NCI-H82 (cell line): Measurements from ENCODE around the gene TMEM233.
A peak's percentile ranks its signal among the peaks of the same experiment; 100 is the strongest.

ENCODE experiments used
- DNase-seq: peaks from one replicate; lab custom pipeline; 2025; lab: John Stamatoyannopoulos, UW

TMEM233 gene

DNA sequence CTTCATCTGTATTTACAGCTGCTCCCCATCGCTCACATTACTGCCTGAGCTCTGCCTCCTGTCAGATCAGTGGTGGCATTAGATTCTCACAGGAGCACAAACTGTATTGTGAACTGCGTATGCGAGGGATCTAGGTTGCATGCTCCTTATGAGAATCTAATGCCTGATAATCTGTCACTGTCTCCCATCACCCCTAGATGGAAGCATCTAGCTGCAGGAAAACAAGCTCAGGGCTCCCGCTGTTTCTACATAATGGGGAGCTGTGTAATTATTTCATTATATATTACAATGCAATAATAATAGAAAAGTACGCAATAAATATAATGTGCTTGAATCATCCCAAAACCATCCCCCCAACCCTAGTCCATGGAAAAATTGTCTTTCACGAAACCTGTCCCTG lies 64.6 kb downstream of the TMEM233 start:
- DNase-seq, result peak; percentile 25

DNA sequence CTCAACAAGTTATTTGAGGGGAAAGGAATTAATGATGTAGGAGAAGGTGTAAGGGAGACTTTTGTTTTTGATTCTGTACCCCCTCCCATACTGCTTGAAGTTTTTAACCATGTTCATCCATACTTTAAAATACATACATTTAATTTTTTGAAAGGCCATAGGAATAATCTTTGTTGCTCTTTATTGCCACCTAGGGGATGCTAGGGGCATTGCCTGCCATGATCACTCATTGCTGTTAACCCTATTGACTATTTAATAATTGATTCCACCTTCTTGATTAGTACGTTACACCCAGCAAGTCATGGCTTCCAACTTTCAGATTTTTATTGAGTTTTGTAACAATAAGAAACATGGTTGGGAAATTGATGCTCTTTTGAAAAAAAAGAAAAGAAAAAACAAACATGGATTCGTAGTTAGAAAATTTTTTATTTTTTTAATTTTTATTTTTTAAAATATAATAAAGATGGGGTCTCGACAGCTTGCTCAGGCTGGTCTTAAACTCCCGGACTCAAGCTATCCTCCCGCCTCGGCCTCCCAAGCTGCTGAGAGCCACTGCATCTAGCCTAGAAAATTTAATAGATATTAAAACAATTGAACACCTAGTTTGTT lies 65.8 kb downstream of the TMEM233 start:
- peak; percentile 71 for DNase-seq

DNA sequence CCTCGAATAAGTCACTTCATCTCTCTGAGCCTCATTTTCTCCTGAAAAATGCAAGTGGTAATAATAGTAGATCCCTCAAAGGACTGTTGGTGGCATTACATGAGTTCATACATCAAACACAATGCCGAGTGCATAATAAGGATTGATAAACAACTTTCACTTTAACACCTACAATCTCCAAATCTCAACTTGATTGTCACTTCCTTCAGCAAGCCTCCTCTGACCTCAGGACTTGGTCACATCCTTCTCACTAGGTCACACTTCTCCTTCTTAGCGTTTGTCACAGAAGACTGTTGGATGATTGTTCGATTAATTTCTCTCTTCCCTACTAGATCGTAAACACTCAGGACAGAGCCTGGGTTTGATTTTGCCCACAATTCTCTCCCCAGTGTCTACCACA lies 66.5 kb downstream of the TMEM233 start:
- no peak for DNase-seq

DNA sequence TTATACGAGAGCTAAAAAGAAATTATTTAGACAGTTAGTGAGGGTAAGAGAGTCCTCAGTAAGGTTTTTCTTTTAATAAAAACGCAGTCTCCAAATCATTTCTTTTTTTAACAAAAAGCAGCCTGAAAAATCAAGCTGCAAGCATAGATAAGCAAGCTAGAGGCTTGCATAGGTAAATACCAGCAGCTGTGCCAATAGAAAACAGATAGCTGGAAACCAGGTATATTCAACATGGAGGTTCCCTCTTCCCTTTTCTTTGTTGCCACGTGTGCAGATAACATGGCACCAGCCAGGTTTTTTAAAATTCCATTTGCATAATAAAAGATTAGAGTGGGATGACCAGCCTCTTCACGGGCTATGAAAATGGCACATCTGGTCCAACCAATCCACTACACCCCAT lies 68.3 kb downstream of the TMEM233 start:
- DNase-seq, result no peak

DNA sequence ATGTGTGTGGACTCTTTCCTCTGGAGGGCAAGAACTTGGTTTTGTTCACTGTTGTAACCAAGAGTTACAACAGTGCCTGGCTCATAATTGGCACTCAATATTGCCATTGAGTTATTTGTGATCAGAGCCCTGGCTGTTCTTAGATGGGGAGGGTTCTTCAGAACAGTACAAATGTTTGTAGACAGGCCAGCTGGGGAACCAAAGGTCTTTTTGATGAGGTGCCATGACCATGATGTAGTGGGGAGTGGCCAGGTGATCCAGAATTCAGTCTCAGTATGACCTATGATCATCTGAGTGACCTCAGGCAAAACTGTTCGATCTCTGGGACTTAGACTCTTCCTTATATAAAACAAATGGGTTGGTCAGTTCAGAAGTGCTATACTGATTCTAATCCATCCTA lies 71.1 kb downstream of the TMEM233 start:
- no peak for DNase-seq

DNA sequence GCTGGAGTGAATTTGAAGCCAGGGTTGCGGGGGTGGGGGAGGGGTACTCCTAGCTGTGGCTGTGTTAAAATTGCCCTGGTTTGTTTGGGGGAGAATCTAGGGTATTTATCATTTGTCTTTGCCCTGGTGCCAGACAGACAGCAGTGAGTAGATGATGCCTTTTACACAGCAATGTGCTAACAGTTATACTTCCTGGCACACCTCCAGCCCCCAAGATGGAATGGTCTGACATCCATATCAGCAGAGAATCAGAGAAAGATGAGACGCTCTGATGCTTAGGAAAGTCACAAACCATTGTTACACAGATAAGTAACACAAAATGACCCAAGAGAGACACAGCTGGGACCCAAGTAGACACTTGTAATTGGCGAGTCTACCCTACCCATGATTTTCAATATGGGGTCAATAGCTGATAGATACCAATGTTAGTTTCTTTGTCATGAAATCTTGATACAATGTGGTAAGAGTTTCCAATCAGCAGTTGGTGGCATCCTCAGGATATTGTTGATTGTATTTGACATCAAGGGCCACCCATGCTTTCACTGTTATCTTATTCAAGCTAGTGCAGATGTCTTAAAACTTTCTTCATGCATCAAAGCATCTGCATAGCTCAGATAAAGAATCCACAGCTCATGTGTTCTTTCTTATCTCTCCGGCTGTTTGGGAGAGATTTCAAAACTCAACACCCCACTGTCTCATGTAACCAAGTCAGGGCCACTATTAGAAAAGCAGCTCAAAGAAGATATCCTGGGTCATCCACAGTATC lies 71.8 kb downstream of the TMEM233 start:
- DNase-seq, result no peak

DNA sequence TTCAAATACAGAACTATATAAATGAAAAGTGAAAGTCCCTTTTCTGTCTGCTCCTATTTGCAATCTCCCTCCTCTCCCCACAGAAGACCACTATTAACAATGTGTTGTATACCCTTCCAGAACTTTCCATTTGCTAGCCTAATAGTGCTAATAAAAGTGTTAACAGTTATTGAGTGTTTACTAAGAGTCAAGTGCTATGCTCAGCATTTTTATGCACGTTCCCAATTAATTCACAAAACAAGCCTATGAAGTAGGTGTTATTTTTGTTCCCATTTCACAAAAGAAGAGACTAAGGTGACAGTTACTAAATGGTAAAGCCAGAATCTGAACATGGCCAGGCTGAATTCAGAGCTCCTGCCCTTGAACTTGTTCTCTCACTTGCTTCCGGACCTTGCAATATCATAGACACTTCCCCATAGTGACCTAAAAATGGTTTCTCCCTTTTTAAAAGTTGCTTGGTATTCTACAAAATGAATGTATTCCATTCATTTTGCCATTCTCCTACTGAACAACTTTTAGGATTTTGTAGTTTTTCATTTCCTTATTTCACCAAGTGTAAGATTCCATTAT lies 72.7 kb downstream of the TMEM233 start:
- DNase-seq, result no peak

DNA sequence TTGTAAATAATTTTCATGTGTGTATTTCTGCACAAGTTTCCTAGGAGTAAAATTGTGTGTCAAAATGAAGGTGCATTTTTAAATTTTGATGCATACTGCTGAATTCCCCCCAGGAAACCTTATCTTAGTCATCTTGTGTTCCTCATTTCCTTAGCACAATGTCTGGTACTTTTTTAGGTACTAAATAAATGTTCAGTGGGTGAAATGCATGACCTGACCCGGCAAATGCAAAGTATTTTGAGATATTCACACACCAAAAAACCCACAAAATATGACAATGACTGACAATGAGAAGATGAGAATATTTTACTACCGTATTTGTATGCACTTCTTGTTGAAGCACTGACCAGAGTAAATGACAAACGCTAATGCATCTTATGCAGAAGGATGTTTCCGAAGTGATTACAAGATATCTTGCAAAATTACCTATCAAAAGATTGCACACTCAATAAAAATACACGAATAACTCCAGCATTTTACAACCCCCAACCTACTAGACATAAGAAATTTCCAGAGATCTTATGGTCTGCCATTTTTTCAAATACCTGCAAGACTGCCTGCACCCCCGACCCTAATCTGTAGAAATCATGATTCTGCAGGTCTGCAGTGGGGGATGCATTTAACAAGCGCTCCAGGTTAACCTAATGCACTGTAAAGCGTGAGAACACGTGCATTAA lies 73.5 kb downstream of the TMEM233 start:
- no peak for DNase-seq

DNA sequence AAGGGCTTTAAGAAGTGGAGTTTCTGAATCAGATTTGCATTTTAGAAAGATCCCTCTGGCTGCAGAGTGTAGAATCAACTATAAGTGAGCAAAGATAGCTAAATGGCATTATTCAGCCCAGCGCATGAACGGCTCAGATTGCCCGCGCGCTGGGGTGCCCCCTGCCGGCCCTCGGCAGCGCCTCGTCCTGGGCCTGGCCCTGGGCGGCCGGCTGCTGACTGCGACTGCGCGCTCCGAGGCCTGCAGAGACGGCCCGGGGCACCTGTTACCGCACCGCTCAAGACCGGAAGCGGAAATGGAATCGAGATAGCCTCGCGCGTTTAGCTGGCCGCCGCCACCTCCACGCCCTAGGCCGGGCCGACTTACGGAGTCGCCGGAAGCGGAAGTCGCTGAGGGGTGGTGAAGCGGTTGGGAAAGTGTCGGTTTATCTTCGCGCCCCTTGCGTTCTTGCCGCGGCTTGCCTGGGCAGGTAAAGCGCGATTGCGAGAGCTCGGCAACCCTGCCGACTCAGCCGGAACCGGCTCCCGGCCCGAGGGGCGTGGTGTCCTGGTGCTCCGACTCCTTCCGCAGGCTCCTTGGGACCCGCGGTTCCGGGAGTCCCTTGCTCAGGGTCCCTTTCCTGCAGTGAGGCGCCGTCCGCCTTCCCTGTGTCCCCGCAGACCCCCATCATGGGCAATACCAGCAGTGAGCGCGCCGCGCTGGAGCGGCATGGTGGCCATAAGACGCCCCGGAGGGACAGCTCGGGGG lies 74.2 kb downstream of the TMEM233 start, which contains the start of gene PRKAB1:
Gene PRKAB1, plus strand, starts transcription at position 557 of the 747 bp plus-strand sequence. Its CDS starts 112 bp downstream, at position 669.
- peak; percentile 99 for DNase-seq

DNA sequence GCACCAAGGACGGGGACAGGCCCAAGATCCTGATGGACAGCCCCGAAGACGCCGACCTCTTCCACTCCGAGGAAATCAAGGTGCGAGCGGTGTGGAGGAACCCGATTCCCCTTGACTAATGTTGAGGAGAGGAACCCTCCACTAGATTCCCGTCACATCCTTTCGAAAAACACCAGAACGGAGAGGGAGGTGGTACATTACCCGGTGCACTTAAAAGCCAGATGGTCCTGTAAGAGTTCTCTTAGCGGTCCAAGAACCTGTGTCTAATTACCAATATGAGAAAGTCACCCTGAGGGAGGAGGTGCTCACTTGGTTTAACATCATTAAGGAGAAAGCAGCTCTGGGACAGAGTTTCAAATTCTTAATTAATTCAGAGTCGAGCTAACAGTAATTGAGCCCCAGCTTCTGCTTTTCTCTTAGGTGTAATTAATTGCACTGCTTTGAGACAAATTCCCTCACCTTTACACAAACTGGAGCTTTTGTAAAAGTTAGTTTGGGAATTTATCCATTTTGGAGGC lies 74.8 kb downstream of the TMEM233 start:
- peak; percentile 56 for DNase-seq

DNA sequence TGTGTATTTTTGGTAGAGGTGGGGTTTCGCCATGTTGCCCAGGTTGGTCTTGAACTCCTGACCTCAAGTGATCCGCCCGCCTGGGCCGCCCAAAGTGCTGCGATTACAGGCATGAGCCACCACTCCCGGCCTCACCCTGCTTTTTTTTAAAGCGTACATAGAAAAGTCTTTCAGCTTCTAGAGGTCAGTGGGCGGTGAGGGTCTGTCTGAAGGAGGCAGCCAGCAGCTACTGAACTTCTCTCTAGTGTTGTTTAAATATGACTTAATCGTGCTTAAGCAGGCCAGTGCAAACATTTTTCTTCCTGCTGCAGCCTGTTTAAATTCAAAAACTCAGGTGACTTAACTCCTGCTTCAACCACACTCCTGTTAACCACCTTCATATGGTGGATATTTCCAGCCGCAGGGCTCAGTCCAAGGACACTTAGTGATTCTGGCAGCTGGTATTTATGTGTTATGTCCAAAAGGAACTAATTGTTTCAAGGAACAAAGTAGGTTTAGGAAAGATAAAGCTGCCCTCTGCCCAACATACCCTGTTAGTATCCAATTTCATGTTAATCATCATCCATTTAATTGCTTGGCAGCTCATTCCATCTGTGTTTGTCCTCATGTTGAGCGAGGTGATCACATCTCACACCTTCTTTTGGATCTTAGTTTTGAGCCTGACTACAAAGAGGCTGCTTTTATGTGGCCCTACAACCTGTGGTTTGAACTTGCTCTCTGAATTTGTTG lies 76.3 kb downstream of the TMEM233 start:
- DNase-seq, result peak; percentile 30

DNA sequence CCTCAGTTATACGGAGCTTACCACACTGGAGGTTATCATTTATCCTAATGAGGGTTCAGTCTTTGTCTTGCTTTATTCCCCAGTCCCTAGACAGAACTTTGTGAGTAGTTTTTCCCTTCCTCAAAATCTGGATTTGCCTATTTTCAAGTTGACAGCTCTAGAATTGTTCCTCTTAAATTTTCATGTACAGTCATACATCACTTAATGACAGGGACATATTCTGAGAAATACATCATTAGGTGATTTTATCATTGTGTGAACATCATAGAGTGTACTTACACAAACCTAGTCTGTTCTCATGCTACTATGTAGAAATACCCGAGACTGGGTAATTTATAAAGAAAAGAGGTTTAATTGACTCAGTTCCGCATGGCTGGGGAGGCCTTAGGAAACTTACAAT lies 77.5 kb downstream of the TMEM233 start:
- DNase-seq, result no peak

DNA sequence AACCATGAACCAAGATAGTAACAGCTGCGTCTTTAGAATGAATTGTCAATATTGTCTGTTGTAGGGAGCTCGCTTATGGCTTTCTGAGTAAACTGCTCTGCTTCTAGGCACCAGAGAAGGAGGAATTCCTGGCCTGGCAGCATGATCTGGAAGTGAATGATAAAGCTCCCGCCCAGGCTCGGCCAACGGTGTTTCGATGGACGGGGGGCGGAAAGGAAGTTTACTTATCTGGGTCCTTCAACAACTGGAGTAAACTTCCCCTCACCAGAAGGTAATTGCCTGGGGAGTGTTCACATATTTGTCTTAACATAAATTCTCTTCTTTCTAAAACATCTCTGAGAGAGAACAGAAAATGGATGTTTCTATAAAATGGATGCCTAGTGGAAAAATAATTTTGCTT lies 78.6 kb downstream of the TMEM233 start:
- DNase-seq, result no peak

DNA sequence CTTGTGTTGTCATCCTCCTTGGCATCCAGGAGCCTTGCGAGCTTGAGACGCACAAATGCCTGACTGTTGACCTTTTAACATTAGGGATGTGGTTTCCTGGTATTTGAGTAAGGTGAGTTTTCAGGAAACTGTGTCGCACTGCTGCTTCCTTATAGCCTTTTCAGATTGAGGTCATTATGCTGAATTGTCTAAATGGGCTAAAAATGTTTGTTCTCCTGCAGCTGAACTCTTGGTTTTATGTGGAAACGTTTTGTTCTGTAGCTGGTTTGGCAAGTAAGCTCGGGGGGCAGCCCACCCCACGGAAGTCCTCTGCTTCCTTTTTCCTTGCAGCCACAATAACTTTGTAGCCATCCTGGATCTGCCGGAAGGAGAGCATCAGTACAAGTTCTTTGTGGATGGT lies 80.1 kb downstream of the TMEM233 start:
- no peak for DNase-seq

DNA sequence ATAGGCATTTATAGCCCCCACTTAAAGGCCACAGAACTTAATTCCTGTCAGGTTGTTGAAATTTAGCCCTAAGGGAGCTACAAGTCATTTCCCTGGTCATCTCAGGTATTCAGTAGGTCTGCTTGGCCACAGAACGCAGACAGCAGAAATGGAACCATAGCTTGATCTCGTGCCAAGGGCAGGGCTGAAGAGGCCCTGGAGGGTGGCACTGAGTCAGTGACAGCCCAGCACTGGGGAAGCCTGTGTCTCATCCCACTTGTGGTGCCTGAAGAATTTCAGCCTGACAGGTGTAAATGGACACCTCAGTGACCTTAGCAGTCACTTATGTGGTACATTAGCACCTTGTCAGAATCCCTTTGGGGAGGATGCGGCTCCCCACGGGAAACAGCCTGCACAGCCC lies 81.0 kb downstream of the TMEM233 start:
- no peak for DNase-seq

DNA sequence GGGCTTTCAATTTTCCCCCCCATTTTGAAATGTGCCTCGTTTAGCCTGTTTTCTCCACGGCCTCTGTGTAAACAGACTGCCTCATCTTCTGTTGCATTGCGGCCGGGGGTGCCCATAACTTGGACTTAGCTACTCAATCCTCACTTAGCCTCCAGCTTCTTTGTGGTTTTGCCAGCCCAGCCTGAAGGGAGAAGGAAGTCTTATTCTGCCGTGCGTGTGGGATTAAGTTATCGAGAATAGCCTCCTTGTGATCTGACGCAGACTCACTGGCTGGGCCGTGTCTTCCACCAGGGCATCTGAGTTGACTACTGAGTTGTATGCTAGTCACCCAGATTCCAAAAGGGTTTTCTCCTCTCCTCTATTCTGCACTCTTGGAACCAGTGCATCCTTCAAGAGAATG lies 82.4 kb downstream of the TMEM233 start:
- DNase-seq, result no peak

DNA sequence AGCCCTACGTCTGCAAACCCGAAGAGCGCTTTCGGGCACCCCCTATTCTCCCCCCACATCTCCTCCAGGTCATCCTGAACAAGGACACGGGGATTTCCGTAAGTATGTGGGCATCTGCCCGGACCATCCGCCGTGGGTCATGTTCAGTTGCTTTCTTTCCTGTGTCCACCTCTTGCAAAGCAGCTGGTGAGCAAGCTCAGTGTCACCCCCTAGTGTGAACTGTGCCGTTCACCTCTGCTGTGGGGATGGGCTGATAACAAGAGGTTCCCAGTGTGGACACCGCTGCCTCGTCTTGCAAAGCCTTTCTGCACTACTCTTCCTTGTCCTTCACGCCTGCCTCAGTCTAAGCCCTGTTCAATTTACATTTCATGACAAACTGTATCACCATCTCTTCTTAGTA lies 83.0 kb downstream of the TMEM233 start:
- peak; percentile 12 for DNase-seq

DNA sequence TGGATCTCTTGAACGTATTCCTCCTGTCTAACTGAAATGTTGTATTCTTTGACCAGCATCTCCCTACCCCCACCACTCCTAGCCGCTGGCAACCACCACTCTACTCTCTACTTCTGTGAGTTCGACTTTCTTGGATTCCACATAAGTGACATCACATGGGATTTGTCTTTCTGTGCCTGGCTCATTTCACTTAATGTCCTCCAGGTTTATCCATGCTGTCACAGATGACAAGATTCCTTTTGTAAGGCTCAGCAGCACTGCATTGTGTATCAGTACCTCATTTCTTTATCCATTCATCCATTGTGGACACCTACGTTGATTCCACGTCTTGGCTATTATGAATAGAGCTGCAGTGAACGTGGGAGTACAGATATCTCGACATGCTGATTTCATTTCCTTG lies 84.9 kb downstream of the TMEM233 start:
- no peak for DNase-seq

DNA sequence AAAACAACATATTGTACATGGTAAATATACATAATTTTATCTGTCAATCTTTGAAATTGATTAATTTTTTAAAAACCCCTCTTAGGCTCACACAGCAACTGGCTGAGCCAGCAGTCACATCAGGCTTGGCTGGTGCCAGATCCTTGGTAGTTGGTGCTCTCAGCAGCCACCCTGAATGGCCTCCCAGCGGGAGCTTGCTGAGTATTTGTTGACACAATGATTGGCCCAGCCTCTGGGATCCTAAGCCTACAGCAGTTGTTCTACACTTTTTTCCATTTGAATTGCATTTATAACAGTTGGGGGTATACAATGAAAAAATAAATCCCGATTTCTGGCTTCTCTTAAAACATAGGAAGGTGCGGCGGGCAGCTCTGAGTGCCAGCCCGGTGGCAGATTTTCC lies 85.5 kb downstream of the TMEM233 start:
- no peak for DNase-seq

DNA sequence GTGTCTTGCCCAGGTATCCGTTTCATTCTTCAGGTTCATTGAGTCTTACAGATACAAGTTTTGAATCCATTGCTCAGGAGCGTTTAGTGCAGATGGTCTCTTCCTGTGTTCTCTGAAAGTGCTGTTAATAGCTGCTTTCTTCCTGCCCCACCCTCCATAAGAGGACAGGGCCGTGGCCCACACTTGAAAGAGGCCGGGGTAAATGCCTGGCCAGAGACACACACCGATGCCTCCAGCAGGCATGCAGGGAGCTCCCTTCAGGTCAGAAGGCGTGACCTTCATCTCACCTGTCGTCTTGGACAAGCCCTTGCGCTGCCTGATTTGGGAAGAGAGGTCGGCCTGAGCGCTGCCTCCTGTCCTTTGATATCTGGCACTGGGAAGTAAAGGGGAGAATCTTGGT lies 85.9 kb downstream of the TMEM233 start:
- DNase-seq, result no peak

DNA sequence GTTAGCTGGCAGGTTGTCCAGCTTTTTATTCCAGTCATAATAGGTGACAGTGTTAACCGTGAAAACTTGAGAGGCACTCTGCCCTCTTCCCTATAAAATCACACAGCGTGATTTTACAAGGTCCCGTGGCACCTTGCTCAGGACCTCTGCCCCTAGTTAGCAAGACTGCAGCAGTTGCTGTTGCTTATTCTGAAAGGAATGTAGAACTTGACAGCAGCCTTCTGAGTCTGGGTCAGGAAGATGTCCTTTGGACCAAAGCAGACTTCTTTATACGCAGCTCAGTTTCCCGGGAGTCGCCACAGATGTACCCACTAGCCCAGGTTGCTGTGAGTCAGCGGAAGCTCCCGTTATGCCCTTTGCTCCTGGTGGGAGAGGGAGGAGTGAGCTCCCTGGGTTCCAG lies 87.5 kb downstream of the TMEM233 start:
- DNase-seq, result no peak
